Peyer's patch (tissue), 4 donors: ENCODE measurements around the gene EWSR1.

Source experiments
- POLR2A ChIP-seq, 2 donors: fragments of 450-650 bp; IDR thresholded peaks; one replicate each; pipeline ENCODE4 v1.5.1; 2017; ENCODE audit warnings: antibody characterized with exemption in 2 of 2, mild to moderate bottlenecking in 2 of 2, moderate library complexity in 2 of 2
- TF ChIP-seq, protein P1 (sequence below), 6 experiments: fragments of 450-650 bp in 4 of 6; fragments of 200-600 bp in 2 of 6; sonication (generic) in 1 of 6; IDR thresholded peaks; one replicate each; pipeline ENCODE4 v1.5.1; 2017 to 2019; ENCODE audit warnings: antibody characterized with exemption in 6 of 6, mild to moderate bottlenecking in 3 of 6, moderate library complexity in 1 of 6

- TF ChIP-seq POLR2A (IDR thresholded peaks at IDR 0.05), result no peak
- TF ChIP-seq, protein P1, sequence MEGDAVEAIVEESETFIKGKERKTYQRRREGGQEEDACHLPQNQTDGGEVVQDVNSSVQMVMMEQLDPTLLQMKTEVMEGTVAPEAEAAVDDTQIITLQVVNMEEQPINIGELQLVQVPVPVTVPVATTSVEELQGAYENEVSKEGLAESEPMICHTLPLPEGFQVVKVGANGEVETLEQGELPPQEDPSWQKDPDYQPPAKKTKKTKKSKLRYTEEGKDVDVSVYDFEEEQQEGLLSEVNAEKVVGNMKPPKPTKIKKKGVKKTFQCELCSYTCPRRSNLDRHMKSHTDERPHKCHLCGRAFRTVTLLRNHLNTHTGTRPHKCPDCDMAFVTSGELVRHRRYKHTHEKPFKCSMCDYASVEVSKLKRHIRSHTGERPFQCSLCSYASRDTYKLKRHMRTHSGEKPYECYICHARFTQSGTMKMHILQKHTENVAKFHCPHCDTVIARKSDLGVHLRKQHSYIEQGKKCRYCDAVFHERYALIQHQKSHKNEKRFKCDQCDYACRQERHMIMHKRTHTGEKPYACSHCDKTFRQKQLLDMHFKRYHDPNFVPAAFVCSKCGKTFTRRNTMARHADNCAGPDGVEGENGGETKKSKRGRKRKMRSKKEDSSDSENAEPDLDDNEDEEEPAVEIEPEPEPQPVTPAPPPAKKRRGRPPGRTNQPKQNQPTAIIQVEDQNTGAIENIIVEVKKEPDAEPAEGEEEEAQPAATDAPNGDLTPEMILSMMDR (IDR thresholded peaks at IDR 0.05), result no peak
Observed at GRCh38 chr22:29335656-29336055, 67.6 kb downstream of the EWSR1 start.
